ENCODE data around the gene CSNK1D.
"Not testable (repeated sequence)": the region's sequence is repeated elsewhere in the genome, so short reads cannot be mapped to it uniquely, and the experiment has no call there.

CSNK1D gene

DNA sequence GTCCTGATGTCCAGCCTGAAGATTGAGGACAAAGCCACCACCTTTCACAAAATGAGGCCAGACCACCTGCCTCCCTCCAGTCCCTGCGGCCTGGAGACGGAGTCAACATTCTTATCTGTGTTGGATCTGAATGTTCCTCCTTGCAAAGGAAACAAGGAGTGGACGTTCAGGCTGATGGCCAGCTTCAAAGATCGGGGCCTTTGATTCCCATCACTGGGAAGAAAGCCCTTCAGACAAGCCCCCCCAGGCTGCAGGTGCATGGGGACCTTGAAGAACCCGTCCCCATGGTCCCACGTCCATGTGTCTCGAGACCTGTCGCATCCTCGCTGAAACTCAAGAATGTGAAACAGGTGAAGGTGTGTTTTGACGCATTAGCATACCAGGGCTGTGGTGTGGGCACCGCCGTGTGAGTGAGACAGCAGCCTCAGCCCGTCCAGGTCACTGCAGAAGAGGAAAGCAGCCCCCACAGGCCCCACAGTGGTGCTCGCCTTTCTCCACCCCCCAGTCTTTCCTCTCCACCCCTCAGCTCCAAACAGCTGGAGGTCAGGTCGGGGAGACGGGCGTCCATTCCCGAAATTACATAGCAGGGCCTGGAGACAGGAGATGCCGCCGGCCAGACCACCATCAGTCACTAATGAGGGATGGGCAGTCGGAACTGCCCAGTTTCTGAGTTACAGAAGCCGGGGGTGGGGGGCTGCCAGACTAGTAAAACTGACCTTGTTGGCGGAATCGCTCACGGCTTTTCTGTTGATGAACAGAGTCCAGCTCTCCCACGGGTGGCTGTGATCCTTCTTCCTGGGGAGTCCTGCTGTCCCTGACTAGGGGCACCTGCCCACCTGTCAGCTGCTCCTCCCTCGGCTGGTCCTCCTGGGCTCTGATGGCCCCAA is 877 bp upstream of the CSNK1D start:
- DNase-seq (ENCODE audit: low read depth), result no peak

DNA sequence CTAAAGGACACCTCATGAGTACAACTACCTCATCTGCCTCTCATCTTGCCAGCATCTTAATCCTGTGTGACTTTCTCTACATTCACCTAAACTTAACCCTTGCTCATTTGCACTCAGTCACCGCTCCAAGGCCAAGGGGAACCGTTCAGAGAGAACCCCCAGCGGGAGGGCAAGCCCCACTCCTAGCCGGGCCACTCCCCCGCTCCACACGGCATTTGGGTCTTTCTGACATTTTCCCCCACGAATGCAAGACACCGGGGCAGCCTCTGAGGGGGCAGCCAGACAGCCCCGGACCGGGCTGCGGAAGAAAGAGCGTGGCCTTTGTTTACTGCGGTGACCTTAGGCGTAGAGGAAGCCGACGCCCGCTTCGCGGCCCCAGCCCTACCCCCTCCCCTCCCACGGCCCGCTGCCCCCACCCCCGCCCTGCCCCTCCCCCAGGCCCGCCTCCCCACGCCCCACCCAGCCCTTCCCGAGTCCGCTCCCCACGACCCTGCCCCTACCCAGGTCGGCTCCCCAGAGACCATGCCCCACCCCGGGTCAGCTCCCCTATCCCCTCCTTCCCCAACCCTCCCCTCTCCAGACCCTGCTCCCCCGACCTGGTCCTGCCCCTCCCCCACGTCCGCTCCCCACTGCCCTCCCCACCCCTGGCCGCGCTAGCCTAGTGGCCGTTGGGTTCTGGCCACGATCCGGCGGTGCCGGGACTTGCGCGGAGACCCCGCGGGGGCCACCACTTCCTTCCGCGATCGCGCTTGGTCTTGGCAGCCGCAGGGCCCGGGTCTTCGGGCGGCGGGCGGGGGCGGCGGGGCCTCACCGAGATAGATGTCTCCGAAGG is 789 bp downstream of the CSNK1D start:
- no peak for DNase-seq (ENCODE audit: low read depth)

DNA sequence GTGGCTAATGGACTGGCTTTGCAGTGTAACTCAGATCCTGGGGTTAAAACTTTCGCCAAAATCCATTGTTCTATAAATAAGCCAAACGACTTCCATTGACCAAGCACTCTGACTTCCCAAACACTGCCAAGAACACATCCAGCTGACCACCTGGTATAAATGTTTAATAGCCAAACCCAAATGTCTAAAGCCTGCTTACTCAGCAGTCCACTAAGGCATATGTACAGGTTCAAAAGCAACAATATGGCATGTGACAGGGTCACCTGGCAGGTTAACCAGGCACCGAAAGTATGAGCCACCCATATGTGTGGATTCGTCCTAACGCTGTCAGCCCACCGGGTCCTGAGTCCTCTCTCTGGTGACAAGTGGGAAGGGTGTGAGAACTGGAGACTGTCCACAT is 2.1 kb downstream of the CSNK1D start:
- no peak for DNase-seq (ENCODE audit: low read depth)

DNA sequence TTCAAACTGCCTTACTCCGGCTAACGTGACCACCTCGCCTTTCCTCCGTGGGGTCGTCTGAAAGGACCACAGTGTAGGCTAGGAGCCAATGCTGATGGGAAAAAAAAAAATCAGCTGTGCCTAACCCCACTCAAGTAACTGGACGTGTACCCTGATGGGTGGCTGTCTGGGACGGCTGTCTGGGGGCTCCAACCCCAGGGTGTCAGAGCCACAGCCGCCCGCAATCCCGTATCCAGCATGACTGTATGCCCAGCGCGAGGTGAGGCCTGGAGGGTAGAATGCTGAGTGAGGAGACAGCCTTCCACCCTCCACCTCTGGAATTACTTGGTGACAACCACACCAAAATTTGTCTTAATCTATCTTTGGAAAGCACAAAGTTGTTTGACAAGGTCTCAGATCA is 2.8 kb downstream of the CSNK1D start:
- no peak for DNase-seq (ENCODE audit: low read depth)

DNA sequence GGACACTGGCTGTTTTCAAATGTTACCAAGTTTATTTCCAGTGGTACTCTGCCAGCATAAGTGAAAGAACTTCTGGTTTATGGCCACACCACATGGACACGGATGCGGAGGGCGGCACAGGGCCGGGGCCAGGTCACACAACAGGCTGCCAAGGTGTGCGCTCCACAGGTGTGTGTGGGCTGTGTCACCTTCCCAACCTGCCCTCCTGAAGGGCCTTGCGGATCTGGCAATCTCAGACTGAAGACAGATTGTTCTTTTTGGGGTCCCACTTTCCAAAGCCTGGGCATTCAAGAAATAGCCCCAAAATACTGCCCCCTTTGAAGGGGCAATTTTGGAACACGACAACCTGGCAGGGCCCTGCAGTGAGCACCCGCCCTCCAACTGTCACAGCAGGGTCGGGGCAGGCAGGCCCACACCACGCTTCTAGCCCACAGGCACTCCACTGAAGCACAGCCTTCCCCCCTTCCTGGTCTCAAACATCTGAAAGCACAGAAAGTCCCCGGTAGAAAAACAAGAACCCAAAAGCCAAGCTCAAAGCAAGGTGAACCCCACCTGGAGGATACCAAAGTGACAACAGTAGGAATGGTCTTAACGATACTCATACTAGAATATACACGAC is 3.5 kb downstream of the CSNK1D start:
- DNase-seq (ENCODE audit: low read depth), result no peak

DNA sequence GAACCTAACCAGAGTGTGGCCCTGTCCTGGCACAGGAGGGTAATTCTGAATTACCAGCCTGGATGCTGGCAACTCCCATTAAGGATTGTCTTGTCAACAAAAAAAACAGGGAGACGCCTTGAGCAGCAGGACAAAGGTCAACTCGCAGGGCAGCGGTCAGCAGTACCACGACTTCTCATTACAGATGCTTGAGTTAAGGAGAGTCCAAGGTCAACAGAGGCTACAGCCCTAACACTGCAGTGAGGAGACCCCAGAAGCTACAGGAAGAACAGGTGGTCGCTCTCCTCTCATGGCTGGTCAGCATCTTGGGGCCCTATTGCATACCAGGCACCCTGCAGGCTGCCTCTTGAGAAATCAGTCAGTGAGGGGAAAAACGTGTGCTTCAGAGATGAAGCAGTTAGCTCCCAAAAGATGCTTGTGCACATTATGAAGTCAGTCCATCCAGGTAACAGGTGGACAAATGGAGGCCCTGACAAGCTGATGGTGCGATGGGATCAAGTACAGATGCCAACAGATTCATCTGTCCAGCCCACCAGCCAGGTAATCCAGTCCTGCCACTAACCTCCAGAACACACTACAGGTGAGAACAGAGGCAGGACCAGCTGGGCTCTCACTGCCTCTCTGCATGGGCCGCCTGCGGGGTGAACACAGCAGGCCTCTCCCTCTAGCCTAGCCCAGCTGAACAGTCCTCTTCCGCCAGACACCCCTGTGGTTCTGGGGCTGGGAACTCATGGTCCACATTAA is 4.2 kb downstream of the CSNK1D start:
- DNase-seq (ENCODE audit: low read depth), result no peak

DNA sequence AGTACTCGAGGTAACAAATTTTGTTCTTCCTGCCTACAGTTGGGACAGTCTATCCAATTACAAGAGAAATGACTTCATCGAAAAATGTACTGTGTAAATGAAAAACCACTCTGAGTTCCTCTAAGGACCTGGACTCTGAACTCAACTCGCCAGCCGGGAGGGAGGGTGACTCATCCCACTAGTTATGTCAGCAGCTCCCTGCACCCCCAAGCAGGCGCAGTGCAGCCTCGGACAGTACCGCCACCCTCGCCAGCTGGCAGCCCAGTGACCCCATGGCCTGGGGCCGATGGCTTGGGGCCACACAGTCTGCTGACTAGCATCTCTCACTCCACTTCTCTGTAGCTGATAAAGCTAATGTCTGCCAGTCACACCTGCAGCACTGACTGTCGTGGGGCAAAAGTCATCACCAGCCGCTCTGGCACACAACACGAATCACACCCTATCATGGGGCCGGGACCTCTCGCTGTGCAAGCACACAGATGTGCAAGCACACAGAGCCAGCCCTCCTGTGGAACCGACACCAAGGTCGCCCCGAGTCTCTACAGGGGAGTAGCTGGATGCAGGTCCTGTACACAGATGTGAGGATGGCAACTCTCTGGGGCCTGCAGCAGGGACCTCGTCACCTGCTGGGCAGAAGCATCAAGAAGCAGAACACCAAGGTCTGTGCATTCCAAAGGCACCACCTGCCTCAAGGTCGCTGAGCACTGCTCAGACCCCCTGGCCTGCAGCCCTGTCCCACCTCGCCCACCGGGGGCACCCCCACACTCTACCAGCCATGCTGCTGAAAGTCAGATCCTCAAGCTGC is 5.7 kb downstream of the CSNK1D start:
- peak; percentile 26 for DNase-seq (ENCODE audit: low read depth)

DNA sequence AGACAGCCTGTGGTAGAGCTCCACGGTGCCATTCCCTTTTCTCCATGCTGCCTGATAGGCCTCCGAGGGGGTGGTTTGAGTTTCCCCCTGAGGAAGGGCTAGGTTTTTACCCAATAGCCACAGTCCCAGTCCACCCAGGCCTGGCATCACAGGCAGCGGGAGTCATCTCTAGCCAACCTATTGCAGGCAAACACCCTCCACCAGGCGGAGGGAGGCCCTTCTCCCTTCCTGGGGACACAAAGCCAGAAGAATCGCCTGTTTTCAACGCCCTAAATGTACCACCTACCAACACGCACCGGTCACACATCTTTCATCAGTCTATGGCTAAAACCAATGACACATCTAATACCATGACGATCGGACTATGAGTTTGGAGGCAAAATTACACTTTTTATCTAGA is 7.4 kb downstream of the CSNK1D start:
- no peak for DNase-seq (ENCODE audit: low read depth)

DNA sequence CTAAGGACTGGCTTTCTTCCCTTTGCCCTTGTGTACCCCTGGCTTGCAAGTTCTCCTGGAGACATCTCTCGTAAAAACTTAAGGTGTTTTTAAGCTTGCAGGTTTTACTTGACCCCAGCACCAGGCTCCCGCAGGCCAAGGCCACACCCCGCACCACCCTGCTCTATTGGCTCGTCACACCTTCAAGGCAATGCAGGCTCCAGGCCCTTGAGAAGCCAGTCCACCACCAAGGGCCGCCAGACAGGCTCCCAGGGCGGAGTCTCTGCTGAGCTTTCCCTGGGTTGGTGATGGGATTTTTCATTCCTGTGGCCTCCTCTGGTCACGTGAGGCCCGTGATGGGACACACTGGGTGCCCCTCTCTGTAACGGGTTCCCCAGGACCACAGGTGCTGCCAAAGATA is 9.9 kb downstream of the CSNK1D start:
- no peak for DNase-seq (ENCODE audit: low read depth)

DNA sequence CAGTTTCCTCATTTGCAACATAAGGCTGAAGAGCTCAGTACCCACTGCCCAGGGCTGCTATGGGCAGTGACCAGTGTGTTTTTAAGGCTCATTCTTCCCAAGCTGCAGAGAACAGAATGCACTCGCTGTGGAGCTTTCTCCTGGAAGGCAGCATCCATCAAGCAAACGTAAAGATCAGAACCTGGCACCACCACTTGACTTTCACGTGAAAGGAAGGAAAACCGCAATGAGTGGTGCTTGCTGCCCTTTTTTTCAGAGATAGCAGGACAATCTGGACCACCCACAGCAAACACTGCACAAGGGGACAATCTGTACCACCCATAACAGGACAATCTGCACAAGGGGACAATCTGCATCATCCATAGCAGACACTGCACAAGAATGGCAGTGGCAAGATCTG is 11.2 kb downstream of the CSNK1D start:
- no peak for DNase-seq (ENCODE audit: low read depth)

DNA sequence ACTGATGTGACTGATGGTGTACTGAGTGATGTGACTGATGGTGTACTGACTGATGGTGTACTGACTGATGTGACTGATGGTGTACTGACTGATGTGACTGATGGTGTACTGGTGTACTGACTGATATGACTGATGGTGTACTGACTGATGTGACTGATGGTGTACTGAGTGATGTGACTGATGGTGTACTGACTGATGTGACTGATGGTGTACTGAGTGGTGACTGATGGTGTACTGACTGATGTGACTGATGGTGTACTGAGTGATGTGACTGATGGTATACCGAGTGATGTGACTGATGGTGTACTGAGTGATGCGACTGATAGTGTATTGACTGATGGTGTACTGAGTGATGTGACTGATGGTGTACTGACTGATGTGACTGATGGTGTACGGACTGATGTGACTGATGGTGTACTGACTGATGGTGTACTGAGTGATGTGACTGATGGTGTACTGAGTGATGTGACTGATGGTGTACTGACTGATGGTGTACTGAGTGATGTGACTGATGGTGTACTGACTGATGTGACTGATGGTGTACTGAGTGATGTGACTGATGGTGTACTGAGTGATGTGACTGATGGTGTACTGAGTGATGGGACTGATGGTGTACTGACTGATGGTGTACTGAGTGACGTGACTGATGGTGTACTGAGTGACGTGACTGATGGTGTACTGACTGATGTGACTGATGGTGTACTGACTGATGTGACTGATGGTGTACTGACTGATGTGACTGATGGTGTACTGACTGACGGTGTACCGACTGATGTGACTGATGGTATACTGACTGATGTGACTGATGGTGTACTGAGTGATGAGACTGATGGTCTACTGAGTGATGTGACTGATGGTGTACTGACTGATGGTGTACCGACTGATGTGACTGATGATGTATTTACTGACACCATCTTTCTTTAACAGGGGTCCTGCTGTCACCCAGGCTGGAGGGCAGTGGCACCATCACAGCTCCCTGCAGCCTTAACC is 13.2 kb downstream of the CSNK1D start:
- DNase-seq (ENCODE audit: low read depth), result not testable (repeated sequence)

DNA sequence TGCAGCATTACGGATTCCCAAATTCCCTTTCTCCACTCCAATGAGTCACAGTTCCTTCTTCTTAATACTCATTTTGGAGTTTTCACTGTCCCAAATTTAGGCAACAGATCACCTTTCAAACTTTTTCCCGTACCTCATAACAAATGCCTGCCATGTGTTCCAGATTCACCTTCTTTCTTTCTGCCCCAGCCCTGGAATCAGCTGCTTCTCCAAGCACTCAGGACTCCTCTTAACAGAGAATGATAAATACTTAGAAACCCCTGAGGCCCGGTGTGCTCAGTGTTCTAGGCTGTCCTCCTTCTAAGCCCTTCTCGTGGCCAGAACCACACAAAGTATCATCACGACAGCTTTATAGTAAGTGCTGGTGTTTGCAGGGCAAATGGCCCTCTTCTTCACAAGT is 14.9 kb downstream of the CSNK1D start:
- DNase-seq (ENCODE audit: low read depth), result no peak

DNA sequence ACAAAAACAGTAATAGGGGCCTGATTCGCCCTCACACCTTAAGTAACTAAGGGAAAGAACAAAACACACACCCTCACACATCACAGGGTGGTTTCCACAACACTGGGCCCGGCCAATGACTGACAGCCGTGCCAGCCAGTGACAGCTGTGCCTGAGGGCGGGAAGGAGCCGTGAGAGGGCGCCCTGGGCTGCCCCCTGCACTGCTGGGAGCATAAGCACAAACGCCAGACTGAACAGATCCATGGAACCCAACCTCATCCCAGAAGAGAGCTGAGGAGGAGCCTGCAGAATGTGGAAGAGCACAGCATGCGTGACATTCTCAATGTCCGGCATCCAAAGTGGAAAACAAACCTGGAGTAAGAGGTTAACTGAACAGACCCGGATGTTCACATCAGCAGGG is 16.0 kb downstream of the CSNK1D start:
- peak; percentile 64 for DNase-seq (ENCODE audit: low read depth)

DNA sequence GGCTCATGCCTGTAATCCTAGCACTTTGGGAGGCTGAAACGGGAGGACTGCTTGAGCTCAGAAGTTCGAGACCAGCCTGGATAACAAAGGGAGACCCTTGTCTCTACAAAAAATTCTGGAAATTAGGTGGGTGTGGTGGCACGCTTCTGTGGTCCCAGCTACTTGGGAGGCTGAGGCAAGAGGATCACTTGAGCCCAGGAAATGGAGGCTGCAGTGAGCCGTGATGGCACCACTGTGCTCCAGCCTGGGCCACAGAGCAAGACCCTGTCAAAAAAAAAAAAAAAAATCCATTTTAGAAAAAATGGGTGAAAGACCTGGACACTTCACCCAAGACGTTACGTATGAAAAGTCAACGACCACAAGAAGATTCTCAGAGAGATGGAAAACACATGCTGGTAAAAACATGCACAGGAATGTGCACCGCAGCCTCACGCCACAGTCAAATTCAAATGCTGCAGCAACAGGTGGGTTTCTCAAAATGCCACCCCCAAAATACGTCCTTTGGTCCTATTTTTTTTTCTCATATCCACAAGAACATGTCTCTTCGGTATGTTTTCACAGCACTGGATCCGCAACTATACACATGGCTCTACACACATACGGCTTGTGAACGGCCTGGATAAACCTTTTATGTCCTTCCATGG is 17.1 kb downstream of the CSNK1D start:
- DNase-seq (ENCODE audit: low read depth), result no peak

DNA sequence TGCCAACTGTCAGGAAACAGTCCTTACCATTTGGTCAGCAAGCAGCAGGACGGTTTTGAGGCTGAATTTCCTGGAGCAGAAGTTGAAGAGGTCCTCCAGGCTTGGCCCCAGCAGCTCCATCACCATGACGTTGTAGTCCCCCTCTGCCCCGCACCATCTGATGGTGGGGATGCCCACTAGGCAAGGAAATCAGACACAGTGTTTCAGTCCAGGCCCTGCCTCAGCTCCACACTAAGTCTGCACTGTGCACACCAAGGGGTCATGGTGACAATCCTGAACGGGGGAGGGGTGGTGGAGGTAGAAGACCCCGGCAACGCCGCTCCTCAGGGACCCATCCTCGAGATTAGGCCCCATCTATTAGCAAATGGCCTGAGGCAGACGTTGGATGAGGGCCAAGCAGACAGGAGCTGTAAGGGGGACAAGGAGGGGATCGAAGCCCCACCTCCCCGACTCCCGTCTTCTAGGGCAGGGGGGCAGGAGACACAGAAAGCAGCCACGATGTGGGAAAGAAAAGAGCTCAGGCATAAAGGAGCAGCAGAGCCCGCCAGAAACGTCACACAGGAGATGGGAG is 18.0 kb downstream of the CSNK1D start:
- DNase-seq (ENCODE audit: low read depth), result no peak

DNA sequence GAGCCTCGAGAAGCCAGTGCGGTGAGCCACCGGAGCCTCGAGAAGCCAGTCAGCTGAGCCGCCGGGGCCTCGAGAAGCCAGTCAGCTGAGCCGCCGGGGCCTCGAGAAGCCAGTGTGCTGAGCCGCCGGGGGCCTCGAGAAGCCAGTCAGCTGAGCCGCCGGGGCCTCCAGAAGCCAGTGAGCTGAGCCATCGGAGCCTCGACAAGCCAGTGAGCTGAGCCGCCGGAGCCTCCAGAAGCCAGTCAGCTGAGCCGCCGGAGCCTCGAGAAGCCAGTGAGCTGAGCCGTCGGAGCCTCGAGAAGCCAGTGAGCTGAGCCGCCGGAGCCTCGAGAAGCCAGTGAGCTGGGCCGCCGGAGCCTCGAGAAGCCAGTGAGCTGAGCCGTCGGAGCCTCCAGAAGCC is 18.8 kb downstream of the CSNK1D start:
- DNase-seq (ENCODE audit: low read depth), result not testable (repeated sequence)

DNA sequence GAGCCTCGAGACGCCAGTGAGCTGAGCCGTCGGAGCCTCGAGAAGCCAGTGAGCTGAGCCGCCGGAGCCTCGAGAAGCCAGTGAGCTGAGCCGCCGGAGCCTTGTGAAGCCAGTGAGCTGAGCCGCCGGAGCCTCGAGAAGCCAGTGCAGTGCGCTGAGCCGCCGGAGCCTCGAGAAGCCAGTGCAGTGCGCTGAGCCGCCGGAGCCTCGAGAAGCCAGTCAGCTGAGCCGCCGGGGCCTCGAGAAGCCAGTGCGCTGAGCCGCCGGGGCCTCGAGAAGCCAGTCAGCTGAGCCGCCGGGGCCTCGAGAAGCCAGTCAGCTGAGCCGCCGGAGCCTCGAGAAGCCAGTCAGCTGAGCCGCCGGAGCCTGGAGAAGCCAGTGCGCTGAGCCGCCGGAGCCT is 19.4 kb downstream of the CSNK1D start:
- DNase-seq (ENCODE audit: low read depth), result not testable (repeated sequence)

DNA sequence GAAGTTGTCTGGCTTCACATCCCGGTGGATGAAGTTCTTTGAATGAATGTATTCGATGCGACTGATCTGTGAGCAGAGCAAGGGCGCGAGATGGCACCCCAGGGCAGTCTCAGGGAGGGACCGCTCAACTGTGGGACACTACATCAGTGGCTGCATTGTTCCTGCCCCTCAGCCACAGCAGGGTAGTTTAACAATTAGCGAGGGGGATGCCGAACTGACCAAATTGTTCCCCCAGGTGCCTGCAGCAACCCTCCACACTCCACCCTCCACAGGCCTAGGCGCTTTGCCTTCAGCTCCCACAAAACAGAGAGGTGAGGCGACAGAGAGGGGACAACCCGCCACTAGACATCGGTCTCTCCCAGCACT is 20.3 kb downstream of the CSNK1D start:
- no peak for DNase-seq (ENCODE audit: low read depth)

DNA sequence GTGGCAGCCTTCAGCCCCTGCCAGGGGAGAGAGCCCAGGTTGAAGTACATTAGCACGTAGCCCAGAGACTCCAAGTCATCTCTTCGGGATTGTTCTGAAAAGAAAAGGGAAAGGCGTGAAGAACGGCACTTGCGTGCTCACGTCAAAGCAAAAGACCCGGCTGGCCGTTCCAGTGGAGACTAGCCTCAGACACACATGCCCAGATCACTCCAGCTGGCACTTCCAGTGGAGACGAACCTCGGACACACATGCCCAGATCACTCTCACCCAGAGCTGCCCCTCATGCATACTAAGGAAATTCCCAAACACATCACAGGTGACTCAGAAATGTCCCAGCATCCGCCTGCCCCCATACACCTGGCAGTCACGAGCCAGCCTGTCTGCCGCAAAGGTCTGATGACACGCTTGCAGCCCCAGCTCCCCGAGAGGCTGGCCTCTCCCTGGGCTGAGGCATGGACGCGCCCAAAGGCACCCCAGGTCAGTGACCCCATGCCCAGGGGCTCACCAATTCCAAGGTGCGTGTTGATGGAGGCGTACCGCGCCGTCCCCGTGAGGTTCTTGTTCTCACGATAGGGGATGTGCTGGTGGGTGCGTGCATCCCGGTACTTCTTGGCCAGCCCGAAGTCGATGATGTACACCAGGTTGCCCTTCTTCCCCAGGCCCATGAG is 20.9 kb downstream of the CSNK1D start:
- DNase-seq (ENCODE audit: low read depth), result no peak

Data from stimulated activated CD8-positive, alpha-beta memory T cell treated with anti-CD3 and anti-CD28 coated beads, Interleukin-4, amount 100 ng/mL, for 24 hours (primary cell).